HEK293T (cell line): ENCODE results near the gene HACD1.

ENCODE experiments used
- CTCF ChIA-PET: fragments of 350-600 bp; formaldehyde crosslinking; extraction: SDS; loops from one replicate; lab custom pipeline; 2021; ENCODE audit warnings: antibody characterized with exemption, inconsistent platforms; lab: Yijun Ruan, JAX
- POLR2A ChIA-PET: fragments of 350-600 bp; formaldehyde crosslinking; extraction: SDS; loops from one replicate; lab custom pipeline; 2020; ENCODE audit warnings: antibody characterized with exemption, inconsistent platforms; lab: Yijun Ruan, JAX
- DNase-seq: peaks from one replicate; pipeline ENCODE4 v3.0.0; 2012; ENCODE audit warnings: mixed read lengths; ENCODE audit errors: extremely low spot score
- ARNT ChIP-seq: fragments of 450-650 bp; IDR thresholded peaks from 2 replicates; pipeline ENCODE4 v1.6.1; 2017; ENCODE audit warnings: mild to moderate bottlenecking
- BHLHE40 ChIP-seq: fragments of 450-650 bp; IDR thresholded peaks from 2 replicates; pipeline ENCODE4 v1.6.1; 2016; ENCODE audit warnings: mild to moderate bottlenecking, moderate library complexity, borderline replicate concordance
- CTBP1 ChIP-seq: fragments of 450-650 bp; IDR thresholded peaks from 2 replicates; pipeline ENCODE4 v1.6.1; 2016; ENCODE audit warnings: borderline replicate concordance
- ELF4 ChIP-seq: fragments of 450-650 bp; IDR thresholded peaks from 2 replicates; pipeline ENCODE4 v1.6.1; 2017; ENCODE audit warnings: antibody characterized with exemption
- FOXA1 ChIP-seq: fragments of 450-650 bp; IDR thresholded peaks from 2 replicates; pipeline ENCODE4 v1.6.1; 2016; ENCODE audit warnings: mild to moderate bottlenecking
- FOXK2 ChIP-seq: fragments of 450-650 bp; IDR thresholded peaks from 2 replicates; pipeline ENCODE4 v1.6.1; 2016; ENCODE audit warnings: mild to moderate bottlenecking
- FOXM1 ChIP-seq: fragments of 450-650 bp; IDR thresholded peaks from 2 replicates; pipeline ENCODE4 v1.6.1; 2017; ENCODE audit warnings: mild to moderate bottlenecking, borderline replicate concordance
- HDGF ChIP-seq: fragments of 450-650 bp; IDR thresholded peaks from 2 replicates; pipeline ENCODE4 v1.6.1; 2017; ENCODE audit warnings: antibody characterized with exemption, borderline replicate concordance
- L3MBTL2 ChIP-seq: fragments of 450-650 bp; conservative IDR thresholded peaks from 2 replicates; pipeline ENCODE4 v1.6.1; 2016; ENCODE audit warnings: mild to moderate bottlenecking
- LEF1 ChIP-seq: fragments of 450-650 bp; IDR thresholded peaks from 2 replicates; pipeline ENCODE4 v1.6.1; 2017; ENCODE audit warnings: mild to moderate bottlenecking, borderline replicate concordance
- NFRKB ChIP-seq: fragments of 450-650 bp; IDR thresholded peaks from 2 replicates; pipeline ENCODE4 v1.6.1; 2016; ENCODE audit warnings: mild to moderate bottlenecking, moderate library complexity
- PKNOX1 ChIP-seq: fragments of 450-650 bp; IDR thresholded peaks from 2 replicates; pipeline ENCODE4 v1.6.1; 2016
- SP1 ChIP-seq: fragments of 450-650 bp; IDR thresholded peaks from 2 replicates; pipeline ENCODE4 v1.6.1; 2017
- SUZ12 ChIP-seq: fragments of 450-650 bp; IDR thresholded peaks from 2 replicates; pipeline ENCODE4 v1.6.1; 2016; ENCODE audit warnings: mild to moderate bottlenecking
- TARDBP ChIP-seq: fragments of 450-650 bp; IDR thresholded peaks from 2 replicates; pipeline ENCODE4 v1.6.1; 2016
- ZNF384 ChIP-seq: fragments of 450-650 bp; IDR thresholded peaks from 2 replicates; pipeline ENCODE4 v1.6.1; 2016

HACD1 gene

GRCh38 chr10:17626656-17627055 is 9.5 kb upstream of the HACD1 start:
- no peak for DNase-seq
- ChIA-PET POLR2A (no interaction called here), CTCF (no interaction called here)
- TF ChIP-seq FOXK2: no peak
- no peak for TF ChIP-seq FOXM1
- TF ChIP-seq L3MBTL2: no peak
- no peak for TF ChIP-seq SP1

- CTCF ChIA-PET: no interaction called here
- TF ChIP-seq BHLHE40 (no peak), LEF1 (no peak), PKNOX1 (no peak)
- DNase-seq: no peak
- POLR2A ChIA-PET: interaction anchor here (3.7 kb wide), 1 partner anchor 19 kb away, joined by 18 read pairs; the partner anchor contains the start of gene STAM
Observed at GRCh38 chr10:17624996-17625395, 7.8 kb upstream of the HACD1 start.

- no peak for DNase-seq
- TF ChIP-seq FOXM1 (no peak), BHLHE40 (no peak), TARDBP (no peak), FOXA1 (no peak), SP1 (no peak), HDGF (no peak), LEF1 (no peak), SUZ12 (no peak), PKNOX1 (no peak), L3MBTL2 (no peak), CTBP1 (no peak), NFRKB (no peak), ZNF384 (no peak), ELF4 (no peak)
- ChIA-PET POLR2A (interaction anchor here (3.7 kb wide), 1 partner anchor 22 kb away, joined by 18 read pairs; the partner anchor contains the start of gene STAM), CTCF (no interaction called here)
Observed at GRCh38 chr10:17622061-17622460, 4.9 kb upstream of the HACD1 start.

- peak; percentile 54 for DNase-seq
- POLR2A ChIA-PET: interaction anchor here (0.7 to 3.2 kb wide), 2 partner anchors 28 to 281 kb away, joined by 3 to 46 read pairs; partner anchors contain the start of gene STAM
Observed at GRCh38 chr10:17616403-17617030, 657 bp downstream of the HACD1 start.

GRCh38 chr10:17609523-17610079 is 7.6 kb downstream of the HACD1 start:
- POLR2A ChIA-PET: no interaction called here
- no peak for DNase-seq
- TF ChIP-seq SUZ12 (no peak), FOXK2 (no peak), NFRKB (no peak), LEF1 (no peak), CTBP1 (no peak), FOXM1 (no peak), PKNOX1 (no peak), ELF4 (no peak), ARNT (no peak), L3MBTL2 (no peak), BHLHE40 (no peak), FOXA1 (no peak), SP1 (no peak)
- CTCF ChIA-PET: no interaction called here

More at GRCh38 chr10:17616403-17617030, 657 bp downstream of the HACD1 start:
- TF ChIP-seq CTBP1 (no peak), ZNF384 (peak; percentile 87)
- CTCF ChIA-PET: interaction anchor here (0.6 kb wide), 1 partner anchor 811 kb away, joined by 3 read pairs; no protein-coding TSS in a partner anchor

- DNase-seq: peak; percentile 50
- ChIA-PET CTCF (interaction anchor here (0.7 kb wide), 1 partner anchor 199 kb away, joined by 4 read pairs; no protein-coding TSS in a partner anchor), POLR2A (no interaction called here)
Observed at GRCh38 chr10:17607603-17608332, 9.4 kb downstream of the HACD1 start.

More at GRCh38 chr10:17607603-17608332, 9.4 kb downstream of the HACD1 start:
- TF ChIP-seq TARDBP: no peak
- no peak for TF ChIP-seq BHLHE40
- peak; percentile 80 for TF ChIP-seq PKNOX1
- no peak for TF ChIP-seq FOXA1
- no peak for TF ChIP-seq CTBP1
